Measurements from ENCODE around the gene PCYT2. TPM values are rescaled to one million over a fixed set of nuclear protein-coding genes. Genes with fewer than 3 reads are reported as not detected.

Gene PCYT2
- total RNA-seq, 1 donor from 2014 or later, result 10.5 TPM

DNA sequence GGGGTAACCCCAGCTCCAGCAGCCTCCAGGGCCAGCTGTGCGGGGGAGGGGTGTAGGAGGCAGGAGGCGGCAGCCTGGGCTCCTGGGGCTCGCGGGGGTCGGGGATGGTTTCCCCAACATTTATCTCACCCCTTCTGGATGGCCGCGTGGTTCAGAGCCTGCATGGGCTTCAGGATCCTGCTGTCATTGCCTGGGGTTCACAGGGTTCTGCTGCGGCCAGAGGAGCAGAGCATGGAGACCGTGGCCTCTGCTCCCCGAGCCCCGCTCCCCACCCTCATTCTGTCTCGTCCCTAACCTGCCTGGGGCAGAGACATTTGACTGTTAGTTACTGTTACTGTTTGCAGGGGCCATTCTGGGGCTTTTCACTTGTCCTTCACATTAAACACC lies 31.0 kb upstream of the PCYT2 start:
- DNase-seq, result no peak

DNA sequence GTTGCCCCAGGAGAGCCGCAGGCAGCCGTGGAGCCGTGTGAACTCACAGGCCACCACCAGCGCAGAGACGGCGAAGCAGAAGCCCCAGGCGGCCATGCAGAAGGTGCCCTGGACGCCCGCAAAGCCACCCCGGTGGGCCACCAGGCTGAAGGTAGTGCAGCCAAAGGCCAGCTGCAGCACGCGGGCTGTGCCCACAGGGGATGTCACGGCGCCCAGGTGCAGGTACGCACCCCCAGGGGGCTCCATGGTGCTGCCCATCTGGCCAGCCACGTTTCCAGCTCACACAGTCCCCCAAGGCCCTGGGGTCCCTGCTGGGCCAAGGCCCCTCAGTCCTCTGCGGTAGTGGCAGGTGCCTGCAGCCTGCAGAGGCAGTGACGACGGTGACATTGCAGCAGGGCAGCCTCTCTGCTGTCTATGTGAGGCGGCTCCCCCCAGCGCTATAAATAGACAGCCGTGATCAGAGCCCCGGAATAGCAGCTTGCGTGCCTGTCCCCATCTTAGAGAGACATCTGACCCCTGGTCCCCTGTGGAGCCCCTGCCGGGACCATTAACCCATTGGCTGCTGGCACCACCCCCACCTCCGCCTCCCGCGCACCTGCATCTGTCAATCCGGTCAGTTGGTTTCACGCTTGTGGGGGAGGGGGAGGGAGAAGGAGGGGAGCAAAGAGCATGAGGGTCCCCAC lies 30.4 kb upstream of the PCYT2 start:
- peak; percentile 89 for DNase-seq

DNA sequence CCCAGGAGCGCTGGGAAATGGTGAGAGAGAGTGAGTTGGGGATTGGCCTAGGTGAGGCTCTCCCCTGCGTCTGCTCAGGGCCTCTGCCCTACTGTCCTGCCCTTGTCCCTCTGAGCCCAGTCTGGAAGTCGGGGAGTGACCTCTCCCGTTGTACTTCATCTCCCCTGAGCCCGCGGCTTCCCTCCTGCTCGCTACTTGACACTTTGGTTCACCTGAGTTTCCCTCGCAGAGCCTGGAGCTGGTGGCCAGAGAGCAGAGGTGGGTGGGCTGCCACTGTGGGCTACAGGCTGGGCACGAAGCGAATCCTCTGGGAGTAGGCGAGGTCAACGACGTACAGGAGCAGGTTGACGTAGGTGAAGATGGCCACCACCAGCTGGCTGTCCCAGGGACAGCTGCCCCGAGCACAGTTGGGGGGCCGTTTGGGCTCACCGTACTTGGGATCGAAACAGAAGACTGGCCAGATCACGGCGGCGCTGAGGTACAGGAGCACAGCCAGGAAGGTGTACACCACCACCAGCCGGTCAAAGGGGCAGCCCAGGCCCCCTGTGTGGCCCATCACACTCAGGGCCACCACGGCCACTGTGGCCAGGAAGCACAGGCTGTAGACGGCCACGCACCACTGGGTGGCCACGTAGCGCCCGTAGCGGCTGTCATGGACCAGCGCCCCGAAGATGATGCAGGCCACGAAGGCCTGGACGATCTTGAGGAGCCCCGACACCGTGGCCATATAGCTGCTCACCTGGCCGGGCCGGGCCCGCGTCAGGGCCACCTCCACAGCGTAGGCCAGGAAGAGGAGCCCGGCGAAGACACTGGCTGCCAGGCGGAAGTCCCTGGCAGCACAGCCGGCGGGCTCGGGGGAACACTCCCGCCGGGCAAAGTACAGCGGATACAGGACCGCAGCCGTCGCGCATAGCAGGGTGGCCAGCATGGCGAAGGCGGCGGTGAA lies 29.6 kb upstream of the PCYT2 start:
- no peak for DNase-seq

DNA sequence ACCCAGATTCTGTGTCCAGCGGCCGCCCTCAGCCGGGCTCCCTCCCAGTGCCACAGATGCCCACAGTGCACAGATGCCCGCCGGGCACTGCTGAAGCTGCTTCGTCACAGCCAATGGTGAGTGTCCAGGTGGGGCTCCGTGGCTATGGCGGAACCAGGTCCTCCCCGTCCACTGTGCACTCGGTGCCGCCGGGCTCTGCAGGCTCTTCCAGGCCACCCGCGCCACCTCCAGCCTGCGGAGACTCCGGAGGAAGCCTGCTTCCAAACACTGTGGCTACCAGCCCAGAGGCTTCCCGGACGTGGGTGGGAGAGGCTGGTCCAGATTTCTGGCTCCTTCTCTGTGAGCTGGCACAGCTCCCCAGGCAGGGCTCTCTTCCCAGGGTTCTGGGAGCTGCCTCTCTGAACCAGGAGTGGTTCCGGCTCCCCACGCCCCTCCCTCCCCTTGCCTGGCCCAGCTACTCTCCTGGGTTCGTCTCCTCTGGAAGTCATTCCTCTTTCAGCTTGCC lies 28.7 kb upstream of the PCYT2 start:
- no peak for DNase-seq

DNA sequence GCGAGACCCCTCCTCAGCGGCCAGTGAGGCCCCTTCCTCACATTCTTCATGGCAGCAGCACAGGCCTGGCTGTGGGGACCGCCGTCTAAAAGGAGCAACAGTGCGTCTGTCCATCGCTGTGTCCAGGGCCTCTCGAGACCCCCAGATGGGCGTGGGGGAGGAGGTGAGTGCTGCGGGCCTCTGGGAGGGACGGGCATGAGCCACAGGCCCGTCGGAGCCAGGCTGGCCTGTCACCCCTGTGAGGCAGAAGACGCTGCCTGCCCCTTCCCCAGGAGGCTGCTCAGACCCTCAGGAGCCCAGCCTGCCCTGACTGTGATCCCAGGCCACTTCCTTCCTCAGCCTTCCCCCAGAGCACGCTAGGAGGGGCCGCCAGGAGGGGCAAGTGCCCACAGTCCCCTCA lies 28.0 kb upstream of the PCYT2 start:
- no peak for DNase-seq

DNA sequence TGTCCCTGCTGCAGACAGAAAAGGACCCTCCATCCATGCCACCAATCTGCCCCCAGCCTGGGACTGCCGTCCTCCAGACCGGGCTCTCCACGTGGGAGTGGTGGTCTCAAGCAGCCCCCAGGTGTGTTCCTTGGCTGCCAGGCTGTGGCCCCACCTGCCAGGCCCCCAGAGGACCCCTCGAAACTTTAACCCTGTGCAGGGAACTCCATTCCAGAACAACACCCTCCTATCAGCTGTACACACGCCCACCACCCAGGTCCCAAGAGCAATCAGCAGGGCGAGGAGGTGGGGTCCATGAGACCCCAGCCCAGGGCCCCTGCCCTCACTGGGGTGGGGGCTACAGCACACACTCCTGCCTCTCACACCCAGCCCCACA lies 24.5 kb upstream of the PCYT2 start:
- no peak for DNase-seq

DNA sequence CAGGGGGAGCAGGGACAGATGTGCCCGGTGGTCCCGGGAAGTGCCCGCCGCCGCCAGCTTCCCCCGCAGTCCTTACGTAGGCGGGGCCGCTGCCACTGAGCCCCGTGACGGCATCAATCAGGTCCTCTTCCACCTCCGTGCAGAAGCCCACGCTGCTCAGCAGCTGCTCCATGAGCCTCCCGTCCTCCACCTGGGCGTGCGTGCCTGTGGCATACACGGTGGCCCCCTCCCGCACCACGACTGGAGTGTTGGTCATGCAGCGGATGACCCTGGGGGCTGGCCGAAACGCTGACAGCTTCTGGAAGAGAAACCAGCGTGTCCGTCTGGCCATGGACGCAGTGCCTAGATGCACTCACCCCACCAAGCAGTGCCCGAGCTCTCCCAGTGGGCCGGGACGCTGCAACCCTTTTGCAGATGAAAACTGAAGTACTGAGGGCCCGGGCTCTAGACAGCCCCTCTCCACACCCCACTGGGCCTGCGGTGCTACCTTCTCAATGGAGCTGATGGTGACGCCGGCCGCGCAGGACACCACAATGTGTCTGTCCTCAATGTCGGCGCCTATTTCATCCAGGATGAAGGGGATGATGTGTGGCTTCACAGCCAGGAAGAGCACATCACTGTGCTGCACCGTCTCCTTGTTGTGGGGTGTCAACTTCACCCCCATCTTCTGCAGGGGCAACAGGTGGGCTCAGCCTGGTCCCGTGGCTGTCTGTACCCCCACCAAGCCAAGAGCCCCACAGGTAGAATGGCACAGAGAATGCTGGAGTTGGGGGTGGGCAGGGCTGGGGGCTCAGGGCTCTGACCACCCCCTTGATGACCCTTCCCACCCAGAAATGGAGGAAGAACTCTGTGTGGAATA lies 23.9 kb upstream of the PCYT2 start:
- DNase-seq, result no peak

DNA sequence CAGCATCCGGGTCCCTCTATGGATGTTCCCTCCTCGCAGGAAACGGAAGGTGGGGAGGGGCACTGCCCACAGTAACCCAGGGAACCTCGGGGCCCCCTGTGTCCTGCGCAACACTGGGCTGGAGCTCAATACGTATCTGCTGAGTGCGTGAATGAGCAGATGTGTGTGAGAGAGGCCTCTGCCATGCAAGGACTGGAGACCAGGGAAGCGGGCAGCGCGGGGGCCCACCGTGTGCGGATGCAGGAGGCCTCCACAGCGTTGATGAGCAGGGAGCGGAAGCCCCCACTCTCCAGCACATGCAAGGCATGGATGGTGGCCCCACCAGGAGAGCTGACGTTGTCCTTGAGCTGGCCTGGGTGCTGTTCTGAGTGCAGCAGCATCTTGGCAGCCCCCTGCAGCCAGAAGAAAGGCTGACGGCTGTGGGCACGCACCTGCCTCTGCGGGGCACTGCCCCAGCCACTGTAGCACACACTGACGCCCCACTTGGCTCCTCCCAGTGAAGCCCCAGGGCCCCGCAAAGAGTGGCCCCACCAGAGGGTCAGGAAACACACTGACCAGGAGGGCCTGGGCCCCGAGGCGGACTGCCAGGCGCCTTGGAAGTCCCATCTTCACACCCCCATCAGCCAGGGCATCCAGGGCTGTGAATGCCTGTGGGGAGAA lies 23.0 kb upstream of the PCYT2 start:
- no peak for DNase-seq

DNA sequence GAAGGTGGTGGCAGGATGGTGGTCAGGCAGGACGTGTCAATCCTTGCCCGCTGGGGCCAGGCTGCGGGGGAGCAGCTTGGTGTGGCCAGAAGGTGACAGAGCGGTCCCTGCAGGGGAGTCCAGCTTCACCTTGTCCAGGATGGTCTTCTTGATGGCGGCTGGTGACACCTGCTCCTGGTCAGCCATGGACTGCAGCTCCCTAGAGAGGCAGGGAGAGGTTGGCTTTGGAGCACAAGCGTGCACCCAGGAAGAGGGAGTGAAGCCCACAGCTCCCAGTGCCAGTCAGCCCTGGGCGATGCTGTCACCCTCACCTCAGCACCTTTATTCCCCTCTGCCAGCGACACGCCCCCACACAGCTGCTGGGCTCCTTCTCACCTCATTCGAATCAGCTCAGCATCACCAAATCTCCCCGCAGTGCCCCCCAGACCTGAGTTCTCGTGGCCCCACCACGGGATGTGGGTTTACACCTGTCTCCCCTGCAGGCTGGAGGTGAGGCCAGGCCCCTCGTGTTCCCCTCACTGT lies 22.0 kb upstream of the PCYT2 start:
- no peak for DNase-seq

DNA sequence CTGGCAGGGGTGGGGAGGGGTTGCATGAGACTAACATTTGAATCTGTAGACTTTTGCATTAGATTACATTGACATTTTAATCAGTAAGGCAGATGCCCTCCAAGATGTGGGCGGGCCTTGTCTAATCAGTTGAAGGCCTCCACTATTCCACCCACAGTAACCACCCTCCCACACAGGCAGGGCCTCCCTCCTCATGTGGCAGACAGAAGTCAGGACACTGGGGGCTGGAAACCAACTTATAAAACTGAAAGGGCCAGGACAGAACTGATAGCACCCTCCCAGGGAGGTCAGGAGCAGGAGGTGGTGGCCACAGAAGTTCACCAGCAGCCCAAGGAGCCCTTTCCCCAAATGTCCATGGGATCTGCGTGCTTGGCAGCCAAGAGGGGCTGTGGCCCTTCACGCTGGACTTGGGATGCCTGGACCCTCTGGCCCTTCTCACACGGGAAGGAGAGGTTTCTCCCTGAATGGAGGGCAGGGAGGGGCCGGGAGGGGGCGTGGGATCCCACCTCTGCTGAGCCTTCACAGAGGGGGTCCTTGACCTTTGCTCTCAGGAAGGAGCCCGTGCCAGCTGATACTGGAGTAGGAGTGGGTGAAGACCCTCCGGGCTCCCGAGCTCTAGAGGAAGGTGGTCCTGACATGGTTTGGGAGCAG lies 21.3 kb upstream of the PCYT2 start:
- no peak for DNase-seq

DNA sequence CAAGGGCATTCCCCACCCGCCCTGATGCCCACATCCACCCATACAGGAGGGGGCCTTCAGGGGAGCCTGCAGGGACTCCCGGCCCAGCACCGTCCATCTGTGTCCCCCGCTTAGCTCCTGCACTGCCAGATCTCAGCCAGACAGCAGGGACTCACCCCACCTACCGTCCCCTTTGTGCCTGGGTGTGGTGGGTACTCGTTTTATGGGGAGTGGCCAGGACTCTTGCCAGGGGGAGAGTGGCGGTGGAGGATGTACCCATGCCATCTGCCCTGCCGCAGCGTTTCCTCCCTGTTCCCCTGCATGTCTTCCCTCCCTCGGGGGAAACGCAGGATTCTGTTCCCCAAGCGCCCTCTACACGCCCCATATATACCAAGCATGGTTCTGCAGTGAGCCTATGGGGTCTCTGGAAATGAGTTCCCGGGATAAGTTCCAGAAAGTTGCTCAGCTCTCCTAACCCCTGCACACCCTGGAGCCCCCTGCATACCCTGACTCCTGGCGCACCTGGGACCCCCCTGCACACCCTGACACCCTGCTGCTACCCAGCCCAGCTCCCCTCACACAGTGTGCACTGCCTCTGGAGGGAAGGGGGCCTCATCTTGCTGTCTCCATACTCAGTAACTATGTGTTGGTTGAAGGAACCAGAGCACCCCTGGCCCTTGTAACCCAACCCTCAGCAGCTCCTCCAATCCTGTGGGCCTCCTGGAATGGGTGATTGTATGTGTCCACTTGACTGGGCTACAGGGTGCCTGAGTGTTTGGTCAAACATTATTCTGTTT lies 20.5 kb upstream of the PCYT2 start:
- no peak for DNase-seq

DNA sequence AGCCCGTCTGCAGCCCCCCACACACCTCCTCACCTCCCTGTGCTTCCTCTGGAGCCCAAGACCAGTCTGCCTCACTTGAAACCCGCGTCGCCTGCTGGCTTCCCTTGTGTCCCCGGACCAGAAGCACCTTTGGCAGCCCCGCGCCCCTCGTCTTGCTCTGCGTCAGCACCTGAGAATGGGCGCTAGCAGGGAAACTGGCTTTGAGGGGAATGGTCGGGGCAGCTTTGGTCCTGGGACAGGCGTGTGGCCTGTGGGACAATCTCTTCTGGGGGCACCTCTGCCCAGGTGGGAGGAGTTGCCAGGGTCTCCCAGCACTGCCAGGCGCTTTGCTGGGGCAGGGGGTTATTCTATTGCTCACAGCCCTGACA lies 20.0 kb upstream of the PCYT2 start:
- no peak for DNase-seq

DNA sequence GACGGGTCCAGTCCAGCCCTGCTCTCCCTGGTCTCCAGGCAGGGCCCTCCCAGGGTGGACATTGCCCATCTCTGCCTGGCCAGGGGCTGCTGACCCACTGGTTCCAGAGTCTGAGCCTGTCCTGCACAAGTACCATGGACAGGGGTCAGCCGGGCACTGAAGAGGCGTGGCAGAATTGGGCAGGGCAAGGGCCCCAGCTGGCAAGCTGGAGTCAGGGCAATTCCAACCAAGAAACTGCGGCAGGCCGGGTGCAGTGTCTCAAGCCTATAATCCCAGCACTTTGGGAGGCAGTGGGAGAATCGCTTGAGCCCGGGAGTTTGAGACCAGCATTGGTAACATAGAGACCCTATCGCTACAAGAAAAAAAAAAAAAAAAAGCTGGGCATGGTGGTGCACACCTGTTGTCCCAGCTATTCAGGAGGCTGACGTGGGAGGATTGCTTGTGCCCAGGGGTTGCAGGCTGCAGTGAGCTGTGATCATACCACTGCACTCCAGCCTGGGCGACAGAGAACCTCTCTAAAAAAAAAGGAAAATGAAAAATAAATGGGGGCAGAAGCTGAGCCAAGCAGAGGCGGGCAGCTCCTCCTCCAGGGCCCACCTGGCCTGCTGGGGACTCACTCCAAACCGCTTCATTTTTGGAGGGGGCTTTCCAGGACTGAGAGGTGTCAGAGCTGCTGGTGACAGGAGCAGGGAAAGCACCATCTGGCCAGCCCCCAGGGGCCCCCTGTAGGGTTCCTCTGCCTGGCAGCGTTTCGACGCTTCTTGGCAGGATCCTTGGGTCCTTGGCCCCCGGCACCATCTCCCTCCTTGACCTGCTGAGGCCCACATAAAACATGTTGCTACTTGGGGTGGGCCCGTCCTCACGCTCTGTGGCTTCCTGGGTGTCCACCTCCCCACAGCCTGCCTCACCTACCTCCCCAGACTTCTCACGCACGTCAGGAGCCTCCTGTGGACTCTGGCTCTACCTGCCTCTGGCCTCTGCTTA lies 19.2 kb upstream of the PCYT2 start:
- no peak for DNase-seq

DNA sequence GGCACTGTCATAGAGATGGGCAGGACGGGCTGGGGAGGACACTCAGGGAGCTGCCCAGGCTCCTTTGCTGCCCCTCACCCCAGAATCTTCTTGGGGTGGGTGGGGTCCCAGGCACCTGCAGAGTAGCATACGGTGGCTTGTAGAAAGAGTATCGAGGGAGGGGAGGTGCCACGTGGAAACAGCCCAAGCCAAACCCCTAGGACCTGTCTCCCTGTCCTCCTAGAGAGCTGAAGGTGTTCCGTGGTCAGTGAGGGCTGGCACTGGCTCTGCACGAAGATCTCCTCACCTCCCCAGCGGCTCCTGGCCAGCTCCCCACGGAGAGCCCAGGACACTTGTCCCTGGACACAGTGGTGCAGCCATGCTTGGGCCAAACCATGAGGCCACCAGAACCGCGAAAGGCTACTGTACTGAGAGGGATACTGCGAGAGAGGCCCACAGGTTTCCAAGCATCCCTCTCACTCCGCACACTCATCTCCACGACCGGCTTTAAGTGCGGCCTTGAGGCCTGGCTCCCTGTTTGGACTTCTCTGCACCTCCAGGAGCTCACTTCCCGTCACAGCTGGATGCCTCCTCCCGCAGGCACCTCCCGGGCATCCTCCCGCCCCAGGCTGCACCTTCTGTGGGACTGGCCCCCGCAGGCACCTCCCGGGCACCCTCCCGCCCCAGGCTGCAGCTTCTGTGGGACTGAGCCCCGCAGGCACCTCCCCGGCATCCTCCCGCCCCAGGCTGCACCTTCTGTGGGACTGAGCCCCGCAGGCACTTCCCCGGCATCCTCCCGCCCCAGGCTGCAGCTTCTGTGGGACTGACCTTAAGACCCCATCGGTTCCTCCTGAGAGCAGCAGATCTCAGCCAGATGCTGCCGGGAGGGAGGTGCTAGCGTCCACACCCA lies 18.3 kb upstream of the PCYT2 start:
- no peak for DNase-seq

DNA sequence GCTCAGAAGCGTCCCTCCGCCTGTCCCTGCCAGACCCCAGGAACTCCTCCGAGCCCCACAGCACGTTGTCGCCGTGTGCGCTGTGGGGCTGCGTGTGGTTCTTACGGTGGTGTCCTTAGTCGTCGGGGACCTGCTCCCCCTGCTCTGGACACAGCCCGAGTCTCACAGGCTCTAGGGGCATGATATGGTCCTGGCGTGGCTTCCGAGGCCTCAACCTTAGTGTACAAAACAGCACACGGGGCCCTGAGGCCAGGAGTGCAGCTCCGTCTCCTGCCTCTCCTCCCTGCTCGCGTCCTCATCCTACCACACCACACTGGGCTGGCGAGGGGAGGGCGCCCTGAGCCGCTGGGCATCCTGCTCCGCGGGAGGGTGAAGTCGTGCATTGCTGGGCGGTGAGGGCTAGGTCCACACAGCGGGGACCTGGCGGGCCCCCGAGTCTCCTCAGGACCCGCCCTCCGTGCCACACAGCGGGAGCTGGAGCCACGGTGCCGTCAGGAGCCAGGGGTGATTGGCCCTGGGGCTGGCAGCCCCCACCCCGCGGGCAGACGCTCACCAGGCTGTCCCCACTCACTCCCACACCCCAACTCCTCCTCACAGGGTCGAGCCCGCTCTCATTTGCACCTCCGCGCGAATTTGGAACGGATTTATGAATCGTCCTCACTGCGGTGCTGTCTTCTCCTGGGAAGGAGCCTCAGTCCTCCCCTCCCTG lies 17.5 kb upstream of the PCYT2 start:
- no peak for DNase-seq

DNA sequence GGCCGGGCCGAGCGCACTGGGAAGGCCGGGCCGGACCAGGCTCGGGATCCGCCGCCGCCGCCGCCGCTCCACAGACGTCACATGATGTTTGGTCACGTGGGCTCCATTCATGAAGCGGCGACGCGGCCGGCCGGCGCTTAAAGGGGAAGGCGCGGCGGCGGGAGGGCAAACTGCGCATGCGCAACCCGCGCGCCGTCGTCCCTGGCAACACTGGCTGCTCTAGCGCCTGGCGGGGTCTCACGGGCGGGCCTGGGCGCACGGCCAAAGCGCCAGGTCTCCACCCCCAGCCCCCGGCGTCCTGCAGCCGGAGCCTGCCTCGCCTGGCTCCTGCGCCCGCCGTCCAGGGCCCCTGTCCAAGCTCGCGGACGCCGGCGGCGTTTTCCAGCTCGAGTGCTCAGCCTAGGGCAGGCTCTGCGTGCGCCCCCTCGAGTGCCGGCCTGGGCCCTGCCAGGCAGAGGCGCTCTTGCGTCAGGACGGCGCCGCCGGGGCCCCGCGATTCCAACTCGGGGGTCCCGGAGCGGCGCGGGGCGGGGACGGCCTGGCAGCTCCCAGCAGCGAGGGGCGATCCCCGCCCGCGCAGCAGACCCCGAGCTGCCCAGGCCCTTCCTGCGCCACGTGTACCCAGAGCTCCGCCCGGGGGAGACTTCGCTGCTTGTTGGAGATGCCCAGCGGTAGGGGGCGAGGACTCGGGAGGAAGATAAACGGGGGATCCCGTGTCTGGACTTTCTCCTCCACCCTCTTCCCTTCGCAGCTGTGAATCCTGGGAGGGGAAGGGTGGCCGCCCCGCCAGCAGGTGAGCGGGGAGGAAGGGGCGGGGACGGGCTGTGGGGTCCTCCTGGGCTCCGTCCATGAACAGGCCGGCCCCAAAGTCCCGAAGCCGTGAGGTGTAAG lies 16.7 kb upstream of the PCYT2 start, which contains the start of gene MAFG:
MAFG (minus strand) TSS at position 83 of the 891 bp plus-strand sequence. CDS start 4,550 bp downstream, outside the sequence.
- DNase-seq, result peak; percentile 99
